GM18499 (cell line): Measurements from ENCODE around the gene LEO1.

Source experiments
- ATAC-seq: cut with Tn5 transposase; IDR thresholded peaks from one replicate; pipeline ENCODE4 v1.9.1; 2021; ENCODE audit warnings: moderate number of reproducible peaks; ENCODE audit not compliant: insufficient read depth, unreplicated experiment

LEO1 gene

DNA sequence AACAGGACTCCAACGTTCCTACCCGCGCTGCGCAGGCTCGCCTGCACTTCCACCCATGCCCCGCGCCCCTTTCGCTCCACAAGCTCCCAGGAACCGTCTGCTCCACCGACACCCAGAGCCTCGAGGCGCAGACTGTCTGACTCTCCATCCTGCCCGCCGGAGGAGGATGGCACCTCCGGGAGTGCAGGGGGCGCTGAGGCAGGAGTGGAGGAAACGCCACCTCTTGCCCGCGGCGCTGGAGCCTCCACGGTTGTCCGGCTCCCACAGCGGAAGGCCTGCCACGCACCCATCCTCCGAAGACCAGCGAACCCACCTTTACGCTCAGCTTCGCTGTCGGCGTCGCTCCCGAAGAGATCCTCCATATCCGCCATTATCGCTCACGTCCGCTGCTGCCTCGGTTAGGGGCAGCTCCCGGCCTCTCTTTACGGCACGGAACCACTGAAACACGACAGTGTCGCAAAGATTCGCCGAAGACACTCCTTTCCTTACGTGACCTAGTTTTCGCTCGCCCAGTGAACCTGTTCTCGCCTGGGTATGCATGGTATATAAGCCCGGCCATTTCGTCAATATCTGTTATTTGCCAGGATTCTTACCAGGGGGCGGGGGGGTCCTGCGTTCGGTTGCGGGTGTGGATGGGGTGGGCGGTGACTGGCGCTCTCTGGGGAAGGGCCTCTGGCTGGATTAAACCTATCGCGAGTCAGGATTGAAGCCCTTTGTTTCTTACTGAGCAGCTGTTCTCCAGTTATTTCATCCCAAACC, at the start of gene LEO1:
TSS of gene LEO1 (minus strand) at position 404 of the 759 bp plus-strand sequence. CDS start at position 371, 33 bp downstream.
- ATAC-seq = peak; percentile 67

DNA sequence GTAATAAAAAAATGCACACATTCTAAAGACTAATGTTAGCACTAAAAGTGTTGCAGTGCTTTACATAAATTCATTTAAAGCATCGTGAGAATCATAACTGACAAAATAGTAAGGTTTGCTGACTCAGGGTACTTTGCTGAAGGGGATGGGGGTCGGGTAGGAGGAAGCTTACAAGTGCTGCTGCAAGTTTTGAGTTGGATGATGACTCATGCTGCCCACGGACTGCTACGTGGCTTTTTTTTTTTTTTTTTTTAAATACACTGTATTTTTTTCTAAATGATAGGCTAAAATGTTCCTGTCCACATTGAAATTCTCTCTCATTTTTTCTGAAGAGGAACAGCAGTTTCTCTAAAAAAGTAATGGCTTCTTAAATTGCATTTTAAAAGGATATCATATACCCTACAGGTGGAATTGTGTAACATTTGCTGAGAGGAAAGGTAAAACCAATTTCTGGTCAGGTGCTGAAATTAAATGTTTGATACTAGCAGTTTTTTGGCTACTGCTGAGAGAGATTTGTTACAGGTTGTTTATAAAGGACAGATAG, 49.6 kb upstream of the LEO1 start:
- peak; percentile 34 for ATAC-seq

DNA sequence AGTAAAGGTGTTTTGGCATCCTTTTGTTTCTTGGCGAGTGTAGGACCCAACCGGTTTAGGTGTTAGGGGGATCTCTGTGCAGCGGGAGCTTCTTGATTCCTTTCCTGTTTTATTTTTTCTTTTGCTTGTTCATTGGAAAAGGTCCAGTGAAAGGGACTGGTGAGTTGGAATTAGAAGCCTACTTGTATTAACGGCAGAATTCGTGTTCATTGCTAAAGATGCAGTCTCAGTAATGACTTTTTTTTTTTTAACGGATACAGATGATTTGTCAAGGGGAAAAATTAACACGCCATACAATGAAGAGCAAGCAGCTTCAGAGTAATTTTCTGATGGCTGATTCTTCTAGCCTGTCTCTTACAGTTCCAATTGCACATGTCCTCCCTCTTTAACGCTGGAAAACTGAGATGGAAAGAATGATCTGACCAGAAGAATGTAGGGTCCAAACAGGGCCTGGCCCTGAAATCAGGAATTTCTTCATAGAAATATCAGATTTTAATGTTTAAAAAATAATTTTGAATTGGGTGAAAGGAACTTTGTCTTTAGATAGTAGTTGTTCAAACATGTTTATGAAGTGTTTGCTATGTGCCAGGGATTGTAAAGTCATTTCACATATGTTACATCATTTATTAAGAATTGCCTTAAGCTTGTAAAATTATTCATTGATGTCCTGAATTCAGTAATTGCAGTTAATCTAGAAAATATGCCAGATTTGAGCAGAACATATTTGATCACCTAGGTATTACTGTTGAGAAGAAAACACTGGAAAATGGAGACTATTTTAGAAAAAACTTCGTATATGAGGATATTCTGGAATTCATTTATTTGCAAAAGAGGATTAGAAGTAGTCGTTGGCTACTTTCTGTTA, 48.9 kb upstream of the LEO1 start:
- ATAC-seq = no peak

DNA sequence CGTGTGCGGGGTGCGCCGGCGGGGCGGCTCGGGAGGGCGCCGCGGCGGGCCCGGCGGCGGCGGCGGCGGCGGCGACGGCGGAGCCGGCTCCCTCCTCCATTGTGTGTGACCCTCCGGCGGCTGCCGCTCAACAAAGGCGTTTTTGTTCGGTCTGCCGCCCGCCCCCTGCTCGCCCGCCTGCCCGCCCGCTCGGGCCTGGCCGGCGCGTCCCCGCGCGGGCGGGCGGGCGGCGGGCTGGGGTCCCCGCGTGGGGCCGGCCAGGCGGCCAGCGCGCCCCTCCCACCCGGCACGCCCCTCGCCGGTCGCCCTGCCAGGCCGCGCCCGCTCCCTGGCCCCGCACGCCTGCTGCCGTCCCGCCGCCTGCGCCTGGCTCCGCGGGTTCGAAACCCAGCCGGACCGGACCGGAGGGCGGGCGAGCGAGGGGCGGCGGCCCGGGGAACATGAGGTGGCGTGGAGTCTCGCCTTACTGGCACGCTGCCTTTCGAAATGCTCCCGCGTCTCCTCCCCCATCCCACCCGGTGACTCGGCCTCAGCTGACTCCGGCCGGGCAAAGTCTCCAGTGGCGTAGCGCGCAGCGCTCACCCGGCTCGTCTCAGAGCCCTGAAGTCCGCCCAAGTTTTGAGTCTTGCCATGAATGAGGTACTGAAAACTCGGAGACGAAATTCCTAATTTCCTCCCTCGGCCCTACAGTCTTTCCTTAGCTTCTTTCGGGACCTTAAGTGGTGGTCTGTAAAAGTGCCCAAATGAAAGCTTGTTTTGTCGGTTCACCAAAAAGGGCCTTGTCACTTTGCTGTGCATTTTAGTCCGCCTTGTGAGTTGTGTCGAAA, 48.0 kb upstream of the LEO1 start:
- ATAC-seq = peak; percentile 36

DNA sequence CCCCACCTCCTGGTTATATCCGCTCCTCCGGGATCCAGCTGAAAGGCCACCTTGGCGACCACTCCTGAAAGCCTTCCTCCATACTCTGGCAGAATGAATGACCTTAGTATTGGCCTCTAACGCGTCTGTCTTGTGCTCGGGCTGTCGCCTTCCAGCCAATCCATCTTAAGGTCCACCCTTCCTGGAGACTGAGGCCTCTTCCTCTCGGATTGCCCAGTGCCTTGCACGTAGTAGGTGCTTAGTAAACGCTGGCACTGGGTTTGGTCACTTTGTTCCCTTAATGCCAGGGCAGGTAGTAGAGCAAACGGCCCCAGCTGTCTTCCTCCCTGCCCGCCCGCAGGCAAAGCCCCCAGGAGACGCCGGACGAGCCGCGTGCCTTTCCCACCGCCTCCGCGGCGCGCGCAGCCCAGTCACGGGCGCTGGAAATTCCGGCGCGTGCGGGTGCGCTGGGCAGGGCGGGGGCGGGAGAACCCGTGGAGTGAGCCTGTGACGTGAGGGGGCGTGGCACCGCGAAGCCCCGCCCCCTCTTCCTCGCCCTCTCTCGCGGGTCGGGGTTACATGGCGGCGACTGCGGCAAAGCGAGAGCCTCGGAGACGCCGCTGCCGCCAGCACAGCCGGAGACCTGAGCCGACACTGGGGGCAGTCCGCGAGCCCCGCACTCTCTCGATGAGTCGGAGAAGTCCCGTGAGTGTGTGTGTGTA, 47.3 kb upstream of the LEO1 start, which contains the start of gene MAPK6:
TSS of gene MAPK6 (plus strand) at position 527 of the 701 bp plus-strand sequence. CDS start 27,242 bp downstream, outside the sequence.
- ATAC-seq = peak; percentile 39

DNA sequence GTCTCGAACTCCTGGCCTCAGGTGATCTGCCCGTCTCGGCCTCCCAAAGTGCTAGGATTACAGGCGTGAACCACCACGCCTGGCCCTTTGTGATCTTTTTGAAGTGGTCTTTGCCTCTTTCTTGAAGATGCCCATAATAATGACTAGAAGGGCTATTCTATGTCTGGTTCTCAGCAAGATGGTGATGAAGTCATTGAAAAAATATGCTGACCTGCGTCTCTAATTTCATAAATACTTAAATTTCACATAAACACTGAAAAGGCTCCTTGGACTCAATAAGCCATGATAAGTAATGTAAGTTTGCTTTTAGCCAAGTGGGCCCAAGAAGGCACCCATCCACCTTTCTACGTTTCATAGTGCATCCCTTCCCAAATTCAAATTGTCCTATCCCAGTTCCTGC, 46.7 kb upstream of the LEO1 start:
- ATAC-seq = no peak

DNA sequence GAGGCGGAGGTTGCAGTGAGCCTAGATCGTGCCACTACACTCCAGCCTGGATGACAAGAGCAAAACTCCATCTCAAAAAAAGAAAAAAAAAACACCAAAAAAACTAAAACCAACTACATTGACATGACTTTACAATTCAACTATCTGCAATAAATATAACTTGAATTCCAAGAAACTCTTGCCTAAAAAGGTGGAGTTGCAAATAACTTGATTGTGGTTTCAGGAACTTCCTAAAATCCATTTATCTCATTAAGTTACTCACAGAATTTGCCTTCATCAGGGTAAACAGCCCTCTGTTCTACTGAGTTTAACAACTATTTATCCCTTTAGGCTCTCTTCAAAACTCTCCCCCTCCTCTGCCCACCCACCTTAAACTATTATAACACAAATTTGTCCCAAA, 44.7 kb upstream of the LEO1 start:
- no peak for ATAC-seq

DNA sequence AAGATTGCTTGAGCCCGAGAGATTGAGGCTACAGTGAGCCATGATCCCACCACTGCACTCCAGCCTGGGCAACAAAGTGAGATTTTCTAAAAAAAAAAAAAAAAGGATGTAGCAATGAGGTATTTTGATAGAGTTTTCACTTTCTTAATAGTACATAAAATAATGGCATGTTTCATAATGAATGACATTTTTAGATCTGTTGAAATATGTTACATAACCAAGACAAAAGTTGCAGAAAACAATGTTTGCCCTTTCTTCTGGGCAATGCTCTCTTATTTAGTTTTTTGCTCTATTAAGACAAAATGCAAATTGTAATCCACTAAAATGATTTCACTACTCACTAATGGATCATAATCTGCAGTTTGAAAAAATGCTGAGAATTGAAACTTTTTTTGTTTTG, 43.0 kb upstream of the LEO1 start:
- ATAC-seq = no peak

DNA sequence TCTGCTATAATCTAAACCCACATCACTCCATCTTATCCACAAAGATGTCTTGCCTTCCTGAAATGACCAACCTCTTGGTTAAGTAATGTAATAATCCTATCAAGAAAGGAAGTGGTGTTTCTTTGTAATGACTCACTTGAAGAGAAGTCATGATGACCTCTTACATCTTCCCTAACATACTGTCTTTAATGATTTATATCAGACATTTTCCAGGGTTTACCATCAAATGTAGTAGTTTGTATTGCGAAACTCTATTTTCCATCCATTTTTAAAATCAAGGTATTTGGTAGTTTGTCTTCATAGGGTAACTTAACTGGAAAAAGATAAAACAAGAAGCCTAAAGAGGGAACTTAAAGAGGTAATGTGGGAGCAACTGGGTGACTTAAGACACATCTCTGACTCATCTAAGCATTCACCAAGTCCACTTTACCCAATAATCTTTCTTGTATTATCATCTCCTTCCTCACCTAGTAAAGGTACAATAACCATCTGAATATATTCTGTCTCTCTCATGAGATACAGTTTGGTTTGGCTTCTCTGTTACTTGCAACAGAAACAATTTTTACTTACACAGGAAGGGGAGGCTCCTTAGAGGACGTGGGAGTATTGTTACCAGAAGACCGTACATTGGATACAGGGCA, 41.7 kb upstream of the LEO1 start:
- peak; percentile 51 for ATAC-seq

DNA sequence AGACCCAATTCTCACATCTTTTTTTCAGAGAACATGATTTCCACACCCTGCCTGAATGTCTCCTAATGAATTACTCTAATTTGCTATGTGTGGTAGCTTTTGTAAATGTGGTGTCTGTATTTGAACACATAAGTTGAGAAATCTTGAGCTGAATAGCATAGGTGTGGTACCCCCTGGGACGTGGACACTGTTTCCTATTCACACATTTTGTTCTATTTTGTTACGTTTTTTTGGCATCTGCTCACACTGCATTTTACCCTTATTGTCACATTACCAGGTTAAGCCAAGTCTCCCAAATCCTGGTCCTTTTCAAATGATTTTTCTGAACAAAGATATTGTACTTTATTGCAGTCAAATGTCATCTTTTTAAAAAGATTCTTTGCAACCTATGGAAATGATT, 40.6 kb upstream of the LEO1 start:
- no peak for ATAC-seq

DNA sequence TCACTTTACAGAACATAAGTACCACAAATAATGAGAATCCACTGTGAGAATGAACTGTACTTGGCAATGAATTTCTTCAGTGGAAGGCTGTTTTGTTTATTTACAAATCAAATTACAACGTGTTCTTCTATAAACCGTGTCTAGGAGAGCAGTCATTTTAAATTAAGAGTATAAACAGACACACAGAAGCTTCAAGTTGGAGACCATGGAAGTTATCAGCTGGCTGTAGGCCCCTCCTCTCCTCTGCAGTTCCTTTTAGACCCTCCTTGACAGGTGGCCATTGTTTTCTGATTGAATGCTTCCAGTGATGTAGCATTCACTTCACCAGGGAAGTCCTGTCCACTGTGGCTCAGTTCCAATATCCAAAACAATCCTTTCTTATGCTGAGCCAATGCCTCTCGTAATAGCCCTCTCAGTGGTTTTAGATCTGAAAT, 40.1 kb upstream of the LEO1 start:
- ATAC-seq = no peak

DNA sequence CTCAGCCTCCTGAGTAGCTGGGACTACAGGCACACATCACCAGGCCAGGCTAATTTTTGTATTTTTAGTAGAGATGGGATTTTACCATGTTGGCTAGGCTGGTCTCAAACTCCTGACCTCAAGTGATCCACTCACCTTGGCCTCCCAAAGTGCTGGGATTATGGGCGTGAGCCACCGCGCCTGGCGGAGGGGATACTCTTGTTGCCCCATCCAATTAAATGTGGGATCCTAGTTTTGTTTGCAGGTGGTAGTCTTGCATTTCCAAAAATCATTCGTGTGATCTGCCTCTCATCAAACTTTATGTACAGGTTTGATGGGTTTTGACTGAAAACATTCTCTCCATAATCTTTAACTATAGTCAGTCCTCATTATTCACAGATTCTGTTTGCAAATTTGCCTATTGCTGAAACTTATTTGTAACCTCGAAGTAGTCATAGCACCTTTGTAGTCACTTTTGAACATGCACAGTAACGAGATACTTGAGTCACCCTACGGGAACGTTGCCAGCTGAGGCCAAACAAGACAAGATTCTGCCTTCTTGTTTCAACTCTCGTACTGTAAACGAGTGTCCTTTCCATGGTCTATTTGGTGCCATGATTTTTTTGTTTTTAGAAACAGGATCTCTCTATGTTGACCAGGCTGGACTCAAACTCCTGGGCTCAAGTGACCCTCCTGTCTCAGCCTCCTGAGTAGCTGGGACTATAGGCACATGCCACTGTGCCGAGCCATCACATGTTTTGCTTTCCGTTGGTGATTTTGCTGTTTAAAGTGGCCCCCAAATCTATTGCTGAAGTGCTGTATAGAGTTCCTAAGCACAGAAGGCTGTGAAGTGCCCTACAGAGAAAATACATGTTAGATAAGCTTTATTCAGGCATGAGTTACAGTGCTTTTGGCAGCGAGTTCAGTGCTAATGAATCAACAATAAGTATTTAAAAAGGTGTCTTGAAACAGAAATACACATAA, 39.3 kb upstream of the LEO1 start:
- no peak for ATAC-seq

DNA sequence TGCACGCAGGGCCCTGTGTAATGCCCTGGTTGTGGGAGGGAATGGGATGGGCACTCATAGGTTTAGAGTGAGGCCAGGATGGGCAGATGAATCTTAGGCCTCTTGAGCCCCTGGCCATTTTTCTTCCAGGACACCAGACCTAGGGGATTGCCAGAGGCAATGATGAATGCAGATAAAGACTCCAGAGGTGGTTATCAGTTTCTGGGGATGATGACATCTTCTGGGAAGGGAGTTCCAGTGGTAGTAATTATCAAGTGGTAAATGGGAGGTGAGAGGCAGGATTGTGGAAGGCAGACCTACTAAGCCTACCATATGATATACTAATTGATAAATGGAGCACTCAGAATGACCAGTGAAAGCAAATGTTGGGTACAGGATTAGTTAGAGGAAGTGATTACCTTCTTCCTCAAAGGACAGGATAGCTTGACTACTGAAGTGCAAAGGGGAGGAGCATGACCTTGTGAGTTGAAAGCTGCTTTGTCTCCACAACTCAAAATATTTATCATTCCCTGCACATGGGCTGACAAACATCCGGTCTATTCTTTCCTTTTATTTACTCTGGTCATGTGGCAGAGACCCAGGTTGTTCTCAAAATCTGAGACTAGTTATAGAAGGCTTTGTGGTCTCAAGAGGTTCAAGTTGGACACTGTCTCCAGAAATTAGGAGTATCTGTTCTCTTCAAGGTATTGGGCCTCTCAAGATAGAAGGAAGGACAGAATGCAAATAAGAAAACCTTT, 37.3 kb upstream of the LEO1 start:
- ATAC-seq = no peak

DNA sequence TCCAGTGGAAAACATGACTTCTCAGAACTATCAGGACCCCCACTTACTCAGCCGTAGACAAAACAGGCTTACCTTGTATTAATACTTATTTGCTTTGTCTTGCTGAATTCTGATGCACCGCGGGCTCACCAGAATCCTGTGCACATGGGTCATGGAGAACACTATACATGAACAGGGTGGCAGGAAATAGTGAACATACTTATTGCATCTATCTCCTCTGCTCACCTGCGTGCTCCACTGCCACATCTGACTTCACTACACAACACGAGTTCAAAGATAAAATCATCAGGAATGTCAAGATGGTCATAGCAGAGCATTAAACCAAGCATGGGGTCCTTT, 36.8 kb upstream of the LEO1 start:
- ATAC-seq = no peak

DNA sequence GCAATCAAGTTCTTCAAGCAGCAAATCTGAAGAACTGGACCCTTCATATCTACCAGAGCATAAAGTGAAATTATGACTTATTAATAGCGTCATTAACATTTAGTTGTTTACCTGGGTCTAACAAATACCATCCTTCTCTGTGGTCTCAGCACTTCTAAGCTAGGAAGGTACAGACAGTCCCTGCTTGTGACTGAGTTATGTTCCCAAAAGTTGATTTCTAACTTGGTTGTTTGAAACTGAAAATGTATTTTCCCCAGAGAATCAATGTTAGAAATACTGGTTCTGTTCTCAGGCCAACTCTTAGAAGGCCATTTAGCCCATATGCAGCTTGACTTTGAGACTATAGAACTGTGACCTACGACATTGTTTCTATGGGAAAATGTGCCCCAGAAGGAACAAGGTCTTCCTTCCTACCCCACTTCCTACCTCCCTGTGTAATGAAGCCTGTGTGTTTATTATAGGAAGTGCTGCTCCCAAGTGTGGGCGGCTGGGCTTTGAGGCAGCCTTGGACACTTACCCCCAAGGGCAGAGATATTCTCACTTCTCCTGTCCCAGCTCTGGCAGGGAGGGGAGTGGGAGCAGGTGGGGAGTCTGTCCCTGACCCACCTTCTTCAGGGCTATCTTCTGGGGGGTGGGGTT, 35.2 kb upstream of the LEO1 start:
- peak; percentile 20 for ATAC-seq

DNA sequence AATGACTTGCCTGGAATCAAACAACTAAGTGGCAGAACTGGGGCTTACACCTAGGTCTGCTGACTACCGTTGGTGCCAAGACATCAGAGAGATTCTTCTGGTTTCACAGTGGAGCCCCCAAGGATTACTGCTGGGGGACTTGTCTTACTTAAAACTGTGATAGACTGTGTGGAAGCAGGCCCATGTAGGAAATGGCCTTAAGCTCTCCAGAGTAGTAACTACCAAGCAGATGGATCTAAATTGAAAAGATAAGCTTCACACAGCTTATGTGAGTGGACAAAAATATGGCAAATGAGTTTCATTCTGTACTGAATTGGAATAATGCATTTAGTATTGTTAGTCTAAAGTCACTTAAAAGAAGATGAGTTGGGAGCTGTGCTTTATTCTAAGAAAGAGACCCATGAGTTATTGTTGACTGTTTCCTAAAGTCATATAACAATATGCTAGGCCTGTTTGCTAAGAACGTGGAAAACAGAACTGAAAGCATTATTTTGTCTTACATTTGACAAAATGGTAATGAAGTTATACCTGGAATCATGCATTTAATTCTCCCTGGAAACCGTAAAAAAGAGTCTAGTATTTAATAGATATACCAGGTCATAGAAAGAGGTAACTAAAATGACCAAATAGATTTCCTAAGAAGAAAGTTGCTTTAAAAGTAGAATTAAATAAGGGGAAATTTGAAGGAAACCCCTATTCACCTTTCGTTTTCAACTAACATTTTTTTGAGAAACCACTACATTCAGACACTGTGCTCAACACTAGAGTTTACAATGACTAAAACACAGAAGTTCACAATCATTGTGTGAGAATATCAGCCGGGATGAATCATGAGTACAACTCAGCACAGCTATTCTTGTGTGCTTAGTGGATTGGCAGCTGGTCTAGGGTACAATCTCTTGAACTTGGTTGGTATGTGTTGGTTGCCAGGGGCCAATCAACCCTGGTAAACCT, 34.4 kb upstream of the LEO1 start:
- ATAC-seq = peak; percentile 62
